ENCODE results near the gene MAPK9. TPM values are rescaled to one million over a fixed set of nuclear protein-coding genes. Genes with fewer than 3 reads are reported as not detected.
"Not testable (repeated sequence)": the region's sequence is repeated elsewhere in the genome, so short reads cannot be mapped to it uniquely, and the experiment has no call there.

The MAPK9 gene
- total RNA-seq, 1 donor: 33.2 TPM

DNA sequence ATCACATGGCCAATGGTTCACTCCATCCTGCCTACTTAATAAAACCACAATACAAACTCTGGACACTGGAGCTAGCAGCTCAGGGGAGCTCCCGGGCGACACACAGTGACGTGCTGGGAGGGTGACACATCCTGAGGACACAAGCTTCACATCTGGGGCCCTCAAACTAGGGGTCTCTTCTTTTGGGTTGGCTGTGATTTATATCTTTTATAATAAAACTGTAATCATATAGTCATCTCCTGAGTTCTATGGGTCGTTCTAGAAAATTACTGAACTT, 12.1 kb upstream of the MAPK9 start:
- no peak for DNase-seq (ENCODE audit: low read depth)
- no peak overlapping the region for H3K4me3 ChIP-seq (ENCODE audit: low read depth, low read length)

DNA sequence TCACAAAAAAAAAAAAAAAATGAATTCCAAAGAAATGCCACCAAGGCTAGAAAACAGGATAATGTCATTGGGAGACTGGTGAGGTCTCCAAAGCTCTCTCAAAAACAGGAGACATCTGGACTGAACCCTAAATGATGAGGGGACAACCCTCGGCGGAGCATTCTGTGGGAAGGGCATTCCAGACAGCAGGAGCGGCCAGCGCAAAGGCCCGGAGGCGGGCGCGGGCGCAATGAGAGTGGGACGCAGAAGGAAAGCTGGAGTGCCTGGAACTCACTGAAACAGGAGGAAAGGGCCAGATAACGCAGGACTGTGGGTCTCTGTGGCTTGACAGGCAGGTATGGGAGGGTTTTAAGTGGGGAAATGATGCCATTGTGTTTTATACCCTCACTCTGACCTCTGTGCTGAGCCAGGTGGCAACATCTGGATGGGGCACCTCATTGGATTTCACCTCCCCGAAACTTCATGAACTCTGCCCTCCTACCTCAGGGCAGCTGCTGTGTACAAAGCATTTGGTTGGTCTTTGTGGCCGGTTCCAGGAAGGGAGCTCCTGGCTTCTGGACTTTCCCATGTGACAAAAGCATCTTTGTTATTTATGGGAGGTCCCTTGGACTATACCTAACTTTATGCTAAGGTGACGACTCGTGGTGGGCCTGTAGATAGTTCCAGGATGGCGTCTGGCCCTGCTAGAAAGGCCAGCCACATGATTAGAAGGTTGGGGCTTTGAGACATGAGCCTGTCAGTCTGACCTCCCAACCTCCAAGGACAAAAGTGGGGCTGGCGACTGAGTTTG, 11.5 kb upstream of the MAPK9 start:
- no peak overlapping the region for H3K4me3 ChIP-seq (ENCODE audit: low read depth, low read length)
- no peak for TF ChIP-seq CTCF (IDR thresholded peaks at IDR 0.05; ENCODE audit: insufficient read depth, low read depth, low read length)
- no peak for DNase-seq (ENCODE audit: low read depth)

More for the DNA sequence above, 12.1 kb upstream of the MAPK9 start:
- no peak for TF ChIP-seq CTCF (IDR thresholded peaks at IDR 0.05; ENCODE audit: insufficient read depth, low read depth, low read length)

GRCh38 chr5:180302256-180302655, 10.4 kb upstream of the MAPK9 start:
- no peak for TF ChIP-seq CTCF (IDR thresholded peaks at IDR 0.05; ENCODE audit: insufficient read depth, low read depth, low read length)
- DNase-seq (ENCODE audit: low read depth): no peak
- H3K4me3 ChIP-seq (ENCODE audit: low read depth, low read length): no peak overlapping the region

DNA sequence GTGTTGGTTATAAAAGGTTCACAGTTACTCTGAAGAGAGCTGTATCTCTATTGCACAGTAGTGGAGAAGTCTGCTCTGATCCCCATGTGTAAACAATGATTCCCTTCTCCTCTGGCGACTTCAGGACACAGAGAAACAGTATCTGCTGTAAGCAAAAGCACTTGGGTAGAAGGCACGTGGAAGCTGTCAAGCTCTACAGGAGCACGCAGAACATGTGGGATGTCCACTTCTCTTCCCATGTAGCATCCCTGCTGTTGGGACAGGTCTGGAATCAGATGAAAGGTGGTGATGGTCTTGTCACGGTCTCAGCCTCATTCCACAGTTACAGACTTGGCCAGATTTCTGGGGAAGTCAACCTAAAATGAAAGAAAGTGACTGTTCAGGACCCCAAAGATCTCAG, 9.4 kb upstream of the MAPK9 start:
- no peak for TF ChIP-seq CTCF (IDR thresholded peaks at IDR 0.05; ENCODE audit: insufficient read depth, low read depth, low read length)
- no peak overlapping the region for H3K4me3 ChIP-seq (ENCODE audit: low read depth, low read length)
- DNase-seq (ENCODE audit: low read depth): no peak

- no peak overlapping the region for H3K4me3 ChIP-seq (ENCODE audit: low read depth, low read length)
- no peak for DNase-seq (ENCODE audit: low read depth)
- no peak for TF ChIP-seq CTCF (IDR thresholded peaks at IDR 0.05; ENCODE audit: insufficient read depth, low read depth, low read length)
Measured at GRCh38 chr5:180299526-180299925, 7.6 kb upstream of the MAPK9 start.

DNA sequence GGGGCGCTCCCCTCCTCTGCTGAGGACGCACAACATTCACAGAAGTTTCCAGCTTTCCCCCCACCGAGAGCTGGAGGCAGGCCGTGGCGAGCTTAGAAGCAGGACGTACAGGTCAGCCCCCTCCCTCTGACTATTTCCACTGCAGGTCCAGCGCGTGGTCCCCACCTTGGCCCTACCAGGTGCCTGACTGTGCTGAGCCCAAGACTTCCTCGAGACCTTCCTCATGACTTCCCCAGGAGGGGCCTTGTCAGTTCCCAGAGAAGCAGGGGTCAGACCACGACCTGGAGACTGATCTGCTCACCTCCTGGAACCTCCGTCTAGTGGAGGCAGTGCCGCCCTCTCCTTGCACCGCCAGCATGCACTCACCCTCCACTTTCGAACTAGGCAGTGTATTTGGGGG, 7.1 kb upstream of the MAPK9 start:
- H3K4me3 ChIP-seq (ENCODE audit: low read depth, low read length); DNase-seq (ENCODE audit: low read depth): not testable (repeated sequence)

- no peak for DNase-seq (ENCODE audit: low read depth)
- no peak for TF ChIP-seq CTCF (IDR thresholded peaks at IDR 0.05; ENCODE audit: insufficient read depth, low read depth, low read length)
- no peak overlapping the region for H3K4me3 ChIP-seq (ENCODE audit: low read depth, low read length)
Measured at GRCh38 chr5:180297587-180298282, 5.9 kb upstream of the MAPK9 start.

All from fibroblast of villous mesenchyme (primary cell).